HL-60 (cell line): Measurements from ENCODE around the gene SPATA33.

Experiments used
- DNase-seq, 2 experiments: peaks; one replicate each; pipeline ENCODE4 v3.0.0-alpha.2; 2010 to 2020; ENCODE audit warnings: low read depth in 1 of 2, low spot score in 1 of 2
- H3K27ac ChIP-seq: fragments of 250-450 bp; sonication (Bioruptor Pico); replicated peaks from 2 replicates; pipeline ENCODE4 v1.5.1; 2020; ENCODE audit warnings: mild to moderate bottlenecking, moderate library complexity
- H3K27me3 ChIP-seq: fragments of 250-450 bp; sonication (Bioruptor Pico); 2 replicates; pipeline ENCODE4 v1.5.1; 2021; ENCODE audit warnings: mild to moderate bottlenecking, moderate library complexity; ENCODE audit not compliant: insufficient read depth, poor library complexity, severe bottlenecking
- H3K4me3 ChIP-seq: replicated peaks from 2 replicates; pipeline ENCODE4 v1.5.1; 2011; ENCODE audit warnings: mild to moderate bottlenecking, control low read depth, low read length; ENCODE audit not compliant: insufficient read depth
- GABPA ChIP-seq: IDR thresholded peaks from 2 replicates; pipeline ENCODE4 v1.6.1; 2012; ENCODE audit warnings: low read depth
- POLR2AphosphoS5 ChIP-seq: IDR thresholded peaks from 2 replicates; pipeline ENCODE4 v1.6.1; 2012; ENCODE audit warnings: low read depth
- SPI1 ChIP-seq: IDR thresholded peaks from 2 replicates; pipeline ENCODE4 v1.6.1; 2012; ENCODE audit warnings: low read depth, mild to moderate bottlenecking, borderline replicate concordance
- TF ChIP-seq, protein P1 (sequence below): IDR thresholded peaks from one replicate; pipeline ENCODE4 v1.5.1; 2011; ENCODE audit warnings: low read length, control low read depth, inconsistent platforms; ENCODE audit not compliant: insufficient read depth
- TF ChIP-seq, protein P2 (sequence below): IDR thresholded peaks from 2 replicates; pipeline ENCODE4 v1.6.1; 2012; ENCODE audit warnings: low read depth; ENCODE audit not compliant: insufficient replicate concordance

SPATA33 gene

DNA sequence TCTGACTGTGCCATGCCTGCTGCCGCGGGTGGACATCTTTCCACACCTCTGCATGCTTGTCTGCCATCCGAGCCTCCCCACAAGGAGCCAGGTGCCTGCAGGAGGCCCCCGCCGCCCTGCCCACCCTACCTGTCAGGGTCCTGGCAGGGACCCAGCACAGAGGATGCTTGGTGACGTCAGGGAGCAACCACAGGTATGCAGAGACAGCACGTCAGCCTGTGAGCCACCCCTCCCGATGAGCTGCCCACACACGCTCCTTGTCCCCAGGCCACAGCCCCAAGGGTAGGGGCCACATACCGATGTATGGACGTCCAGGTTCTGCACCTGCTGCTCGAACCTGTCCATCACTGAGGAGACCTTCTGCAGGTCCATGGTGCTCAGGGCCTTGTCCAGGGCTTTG lies 10.7 kb upstream of the SPATA33 start:
- no peaks in the 10 kb centered on the region for H3K27me3 ChIP-seq
- DNase-seq, result no peak
- TF ChIP-seq, protein P1, sequence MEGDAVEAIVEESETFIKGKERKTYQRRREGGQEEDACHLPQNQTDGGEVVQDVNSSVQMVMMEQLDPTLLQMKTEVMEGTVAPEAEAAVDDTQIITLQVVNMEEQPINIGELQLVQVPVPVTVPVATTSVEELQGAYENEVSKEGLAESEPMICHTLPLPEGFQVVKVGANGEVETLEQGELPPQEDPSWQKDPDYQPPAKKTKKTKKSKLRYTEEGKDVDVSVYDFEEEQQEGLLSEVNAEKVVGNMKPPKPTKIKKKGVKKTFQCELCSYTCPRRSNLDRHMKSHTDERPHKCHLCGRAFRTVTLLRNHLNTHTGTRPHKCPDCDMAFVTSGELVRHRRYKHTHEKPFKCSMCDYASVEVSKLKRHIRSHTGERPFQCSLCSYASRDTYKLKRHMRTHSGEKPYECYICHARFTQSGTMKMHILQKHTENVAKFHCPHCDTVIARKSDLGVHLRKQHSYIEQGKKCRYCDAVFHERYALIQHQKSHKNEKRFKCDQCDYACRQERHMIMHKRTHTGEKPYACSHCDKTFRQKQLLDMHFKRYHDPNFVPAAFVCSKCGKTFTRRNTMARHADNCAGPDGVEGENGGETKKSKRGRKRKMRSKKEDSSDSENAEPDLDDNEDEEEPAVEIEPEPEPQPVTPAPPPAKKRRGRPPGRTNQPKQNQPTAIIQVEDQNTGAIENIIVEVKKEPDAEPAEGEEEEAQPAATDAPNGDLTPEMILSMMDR, result no peak
- TF ChIP-seq, protein P2, sequence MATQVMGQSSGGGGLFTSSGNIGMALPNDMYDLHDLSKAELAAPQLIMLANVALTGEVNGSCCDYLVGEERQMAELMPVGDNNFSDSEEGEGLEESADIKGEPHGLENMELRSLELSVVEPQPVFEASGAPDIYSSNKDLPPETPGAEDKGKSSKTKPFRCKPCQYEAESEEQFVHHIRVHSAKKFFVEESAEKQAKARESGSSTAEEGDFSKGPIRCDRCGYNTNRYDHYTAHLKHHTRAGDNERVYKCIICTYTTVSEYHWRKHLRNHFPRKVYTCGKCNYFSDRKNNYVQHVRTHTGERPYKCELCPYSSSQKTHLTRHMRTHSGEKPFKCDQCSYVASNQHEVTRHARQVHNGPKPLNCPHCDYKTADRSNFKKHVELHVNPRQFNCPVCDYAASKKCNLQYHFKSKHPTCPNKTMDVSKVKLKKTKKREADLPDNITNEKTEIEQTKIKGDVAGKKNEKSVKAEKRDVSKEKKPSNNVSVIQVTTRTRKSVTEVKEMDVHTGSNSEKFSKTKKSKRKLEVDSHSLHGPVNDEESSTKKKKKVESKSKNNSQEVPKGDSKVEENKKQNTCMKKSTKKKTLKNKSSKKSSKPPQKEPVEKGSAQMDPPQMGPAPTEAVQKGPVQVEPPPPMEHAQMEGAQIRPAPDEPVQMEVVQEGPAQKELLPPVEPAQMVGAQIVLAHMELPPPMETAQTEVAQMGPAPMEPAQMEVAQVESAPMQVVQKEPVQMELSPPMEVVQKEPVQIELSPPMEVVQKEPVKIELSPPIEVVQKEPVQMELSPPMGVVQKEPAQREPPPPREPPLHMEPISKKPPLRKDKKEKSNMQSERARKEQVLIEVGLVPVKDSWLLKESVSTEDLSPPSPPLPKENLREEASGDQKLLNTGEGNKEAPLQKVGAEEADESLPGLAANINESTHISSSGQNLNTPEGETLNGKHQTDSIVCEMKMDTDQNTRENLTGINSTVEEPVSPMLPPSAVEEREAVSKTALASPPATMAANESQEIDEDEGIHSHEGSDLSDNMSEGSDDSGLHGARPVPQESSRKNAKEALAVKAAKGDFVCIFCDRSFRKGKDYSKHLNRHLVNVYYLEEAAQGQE, result no peak
- no peak for TF ChIP-seq POLR2AphosphoS5
- no peak for TF ChIP-seq SPI1
- no peak for TF ChIP-seq GABPA
- H3K27ac ChIP-seq, result no peak overlapping the region
- no peak overlapping the region for H3K4me3 ChIP-seq

DNA sequence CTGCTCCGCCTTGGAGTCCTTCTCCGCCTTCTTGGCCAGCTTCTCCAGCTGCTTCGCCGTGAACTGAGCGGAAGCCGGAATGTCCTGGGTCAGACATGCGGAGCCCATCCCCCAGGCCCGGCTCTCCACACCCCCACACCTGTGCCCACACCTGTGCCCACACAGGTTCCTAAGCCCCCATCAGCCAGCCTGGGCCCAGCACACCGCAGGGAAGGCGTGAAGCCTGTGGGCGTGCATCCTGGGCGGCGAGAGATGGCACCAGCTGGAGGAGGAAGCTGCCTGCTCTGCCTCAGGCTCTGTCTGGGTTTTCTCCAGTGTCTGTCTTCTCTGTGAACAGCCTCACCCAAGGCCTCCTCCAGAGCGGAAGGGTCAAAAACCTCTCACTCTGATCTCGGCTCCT lies 6.1 kb upstream of the SPATA33 start:
- H3K4me3 ChIP-seq, result no peak overlapping the region
- TF ChIP-seq, protein P1, result no peak
- TF ChIP-seq SPI1, result no peak
- no peak for TF ChIP-seq GABPA
- no peak for TF ChIP-seq POLR2AphosphoS5
- TF ChIP-seq, protein P2, result no peak
- no peak for DNase-seq
- no peaks in the 10 kb centered on the region for H3K27me3 ChIP-seq
- H3K27ac ChIP-seq, result no peak overlapping the region

DNA sequence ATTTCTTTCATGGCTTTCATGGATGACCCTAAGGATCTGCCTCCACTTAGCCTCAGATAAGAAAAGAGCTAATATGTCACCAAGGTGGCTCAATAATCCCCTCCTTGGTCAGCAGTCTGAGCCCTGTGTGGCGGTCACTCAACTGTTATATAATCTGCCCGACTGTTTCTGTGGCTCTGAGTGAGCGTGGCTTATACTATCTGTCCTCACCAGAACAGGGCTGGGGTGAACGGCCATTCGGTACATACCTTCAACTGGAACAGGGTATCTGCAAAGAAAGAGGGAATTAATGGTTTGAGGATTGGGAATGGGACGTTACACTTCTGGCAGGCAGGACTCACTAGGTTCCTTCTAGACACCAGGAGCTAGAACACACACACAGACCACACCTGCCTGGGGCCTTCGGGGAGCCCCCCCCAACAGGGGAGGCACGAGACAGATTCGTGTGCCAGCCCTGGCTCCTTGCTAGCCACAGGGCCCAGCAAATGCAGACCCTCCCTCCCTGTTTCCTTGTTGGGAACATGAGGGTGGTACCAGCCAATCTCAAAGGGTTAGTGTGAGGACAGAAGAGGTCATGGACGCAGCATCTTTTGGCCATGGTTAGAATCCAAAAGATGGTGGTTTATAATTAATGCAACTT lies 3.9 kb upstream of the SPATA33 start:
- H3K27ac ChIP-seq, result no peak overlapping the region
- H3K27me3 ChIP-seq, result no peaks in the 10 kb centered on the region
- TF ChIP-seq POLR2AphosphoS5, result no peak
- no peak for TF ChIP-seq SPI1
- no peak for DNase-seq
- H3K4me3 ChIP-seq, result no peak overlapping the region

DNA sequence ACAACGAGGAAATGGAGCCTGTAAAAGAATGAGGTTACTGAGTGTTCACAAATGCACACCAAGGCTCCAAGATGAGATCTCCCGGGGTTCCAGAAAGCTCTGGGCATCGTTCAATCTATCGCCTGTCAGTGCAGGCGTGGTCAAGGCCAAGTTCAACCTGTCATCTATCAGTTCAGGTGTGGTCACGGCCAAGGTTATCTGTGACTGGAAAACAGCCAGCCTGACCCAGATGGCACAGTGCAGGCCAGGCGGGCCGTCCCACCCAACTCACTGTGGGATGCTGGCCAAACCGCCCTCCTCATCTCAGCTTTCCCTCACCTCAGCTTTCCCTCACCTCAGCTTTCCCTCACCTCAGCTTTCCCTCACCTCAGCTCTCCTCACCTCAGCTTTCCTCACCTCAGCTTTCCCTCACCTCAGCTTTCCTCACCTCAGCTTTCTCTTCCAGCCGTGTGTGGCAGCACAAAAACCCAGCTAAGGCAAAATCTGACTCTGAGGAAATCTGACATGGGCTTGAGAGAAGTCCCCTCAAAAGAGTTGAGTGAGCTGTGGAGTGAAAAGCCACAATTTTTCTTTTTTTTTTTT lies 2.5 kb upstream of the SPATA33 start:
- no peak for TF ChIP-seq POLR2AphosphoS5
- TF ChIP-seq, protein P1, result no peak
- H3K27ac ChIP-seq, result no peak overlapping the region
- no peak for DNase-seq

More for the DNA sequence above, 2.5 kb upstream of the SPATA33 start:
- no peak overlapping the region for H3K4me3 ChIP-seq
- no peaks in the 10 kb centered on the region for H3K27me3 ChIP-seq
